GM19467 (cell line): ENCODE measurements around the gene STK38.

ENCODE experiments used
- ATAC-seq: cut with Tn5 transposase; IDR thresholded peaks from one replicate; pipeline ENCODE4 v1.9.1; 2021; ENCODE audit warnings: mild to moderate bottlenecking, moderate library complexity; ENCODE audit not compliant: unreplicated experiment

STK38 gene

GRCh38 chr6:36523936-36524499 lies 23.3 kb downstream of the STK38 start:
- no peak for ATAC-seq

DNA sequence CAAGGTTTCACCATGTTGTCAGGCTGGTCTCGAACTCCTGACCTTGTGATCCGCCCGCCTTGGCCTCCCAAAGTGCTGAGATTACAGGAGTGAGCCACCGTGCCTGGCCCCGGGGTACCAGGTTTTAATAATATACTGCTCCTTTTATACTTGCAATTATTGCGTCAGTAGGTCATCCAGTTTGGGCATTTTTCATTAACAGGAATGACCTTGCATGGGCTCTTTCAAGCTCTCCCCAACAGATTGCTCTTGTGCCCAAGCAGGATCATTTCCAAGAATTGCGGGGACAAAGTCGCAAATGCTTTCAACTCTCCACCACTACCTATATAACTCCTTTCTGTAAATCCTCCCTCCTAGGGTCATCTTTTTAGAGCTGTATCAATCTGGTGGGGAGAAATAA lies 23.8 kb downstream of the STK38 start:
- ATAC-seq: no peak

GRCh38 chr6:36519352-36519751 lies 27.9 kb downstream of the STK38 start:
- ATAC-seq: no peak

DNA sequence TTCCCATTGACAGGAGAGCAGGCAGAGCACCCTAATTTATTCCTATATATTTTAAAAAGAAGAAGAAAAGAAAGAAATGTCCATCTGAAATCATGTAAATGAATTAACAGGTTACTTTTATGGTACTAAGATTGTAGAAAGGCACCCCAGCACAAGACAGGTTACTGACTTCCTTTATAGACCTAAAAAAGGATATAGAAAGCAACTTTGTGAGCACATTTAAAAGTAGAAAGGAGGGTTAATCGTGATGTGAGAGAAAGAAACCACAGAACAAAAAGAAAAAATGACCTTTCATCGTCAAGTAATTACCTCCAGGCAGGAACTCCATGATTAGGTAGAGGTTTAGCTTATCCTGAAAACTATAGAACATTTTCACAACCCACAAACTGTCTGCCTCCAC lies 29.9 kb downstream of the STK38 start:
- ATAC-seq: no peak

DNA sequence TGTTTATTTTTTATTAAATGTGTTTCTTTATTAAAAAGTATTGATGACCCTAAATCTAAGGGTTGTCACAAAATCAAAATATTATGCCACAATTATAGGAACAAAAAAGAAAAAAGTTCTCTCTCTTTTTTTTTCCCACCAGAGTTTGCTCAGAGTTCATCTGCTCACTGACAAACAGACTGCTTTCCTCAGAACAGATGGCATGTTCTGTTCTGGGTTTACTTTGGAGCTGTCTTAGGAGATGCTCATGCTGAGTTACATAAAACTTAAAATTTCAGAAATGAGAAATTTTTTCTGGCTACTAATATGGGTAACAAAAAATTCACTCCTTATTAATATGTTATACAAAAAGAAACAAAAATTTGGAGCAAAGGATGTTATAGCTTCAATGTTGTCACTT lies 30.3 kb downstream of the STK38 start:
- no peak for ATAC-seq

GRCh38 chr6:36516559-36516958 lies 30.7 kb downstream of the STK38 start:
- no peak for ATAC-seq

- no peak for ATAC-seq
These were observed 31.4 kb downstream of the STK38 start for GRCh38 chr6:36515844-36516243.

GRCh38 chr6:36514554-36515456 lies 32.5 kb downstream of the STK38 start:
- ATAC-seq: peak; percentile 57

DNA sequence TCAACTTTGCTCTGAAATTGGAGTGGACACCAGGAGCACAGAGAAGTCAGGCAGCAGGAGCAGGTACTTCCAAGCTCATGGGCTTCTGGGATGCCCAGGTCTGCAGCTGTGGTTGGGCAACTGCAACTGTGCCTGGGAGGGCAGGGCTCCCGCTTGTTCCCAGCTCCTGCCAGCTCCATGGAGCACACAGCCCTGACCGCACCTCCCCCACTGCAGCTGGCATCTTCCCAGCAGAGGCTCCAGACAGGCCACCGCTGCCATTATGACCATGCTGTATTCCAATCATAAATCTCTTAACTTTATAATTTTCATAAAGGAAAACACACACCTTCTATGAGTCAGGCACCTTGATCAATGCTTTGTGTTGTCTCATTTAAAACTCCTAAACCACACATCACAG lies 36.9 kb downstream of the STK38 start:
- ATAC-seq: no peak

DNA sequence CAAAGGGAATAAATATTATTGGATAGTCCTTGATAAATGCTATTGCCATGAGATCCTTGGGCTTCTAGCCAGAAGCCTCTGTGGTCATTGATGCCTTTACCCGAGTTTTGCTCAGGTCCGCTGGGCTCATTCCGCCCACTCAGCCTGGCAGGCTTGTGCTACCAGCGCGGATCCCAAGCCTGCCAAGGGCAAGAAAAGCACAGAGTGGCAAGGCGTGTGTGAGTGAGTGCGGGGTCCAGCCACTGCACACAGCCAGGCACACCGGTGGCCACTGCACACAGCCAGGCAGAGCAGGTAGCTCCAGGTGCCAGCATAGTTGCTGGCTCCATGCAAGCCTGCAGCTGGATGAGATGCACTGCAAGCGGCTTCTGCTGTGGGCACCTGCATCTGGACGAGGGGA lies 38.7 kb downstream of the STK38 start:
- no peak for ATAC-seq

GRCh38 chr6:36506611-36507010 lies 40.7 kb downstream of the STK38 start:
- ATAC-seq: no peak

DNA sequence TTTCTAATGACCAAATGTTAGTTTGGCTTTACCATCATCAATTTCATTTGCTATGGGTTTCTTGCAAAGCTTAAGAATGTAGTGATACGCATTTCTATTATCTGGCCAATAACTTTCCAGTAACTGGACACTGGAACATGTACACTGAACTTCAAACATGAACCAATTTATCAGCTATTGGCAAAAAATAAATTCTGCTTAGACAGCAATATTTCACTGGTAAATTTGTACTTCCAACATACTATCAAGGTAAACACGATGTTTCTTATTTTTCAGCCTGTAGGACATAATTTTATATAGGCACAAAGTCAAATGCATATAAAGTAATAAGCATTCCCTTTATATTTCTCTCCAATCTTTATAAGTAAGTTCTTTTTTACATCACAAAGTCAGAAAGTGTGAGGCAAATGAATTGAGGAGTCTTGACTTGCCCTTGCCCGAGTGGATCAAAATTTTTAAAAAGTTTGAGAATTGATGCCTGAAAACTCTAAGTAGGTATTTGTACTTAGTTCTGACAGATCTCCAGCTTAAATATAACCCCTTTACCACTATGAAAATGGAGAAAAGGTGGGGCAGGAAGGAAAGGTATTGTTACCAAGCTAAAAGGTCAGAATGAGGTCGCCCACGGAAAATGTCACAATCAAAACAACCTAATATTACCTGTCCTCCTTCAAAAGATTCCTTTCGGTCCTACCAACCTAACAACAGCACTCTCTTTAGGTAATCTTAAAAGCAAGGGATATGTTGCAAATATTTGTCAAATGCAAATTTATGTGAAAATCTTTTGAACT lies 41.3 kb downstream of the STK38 start:
- ATAC-seq: no peak

DNA sequence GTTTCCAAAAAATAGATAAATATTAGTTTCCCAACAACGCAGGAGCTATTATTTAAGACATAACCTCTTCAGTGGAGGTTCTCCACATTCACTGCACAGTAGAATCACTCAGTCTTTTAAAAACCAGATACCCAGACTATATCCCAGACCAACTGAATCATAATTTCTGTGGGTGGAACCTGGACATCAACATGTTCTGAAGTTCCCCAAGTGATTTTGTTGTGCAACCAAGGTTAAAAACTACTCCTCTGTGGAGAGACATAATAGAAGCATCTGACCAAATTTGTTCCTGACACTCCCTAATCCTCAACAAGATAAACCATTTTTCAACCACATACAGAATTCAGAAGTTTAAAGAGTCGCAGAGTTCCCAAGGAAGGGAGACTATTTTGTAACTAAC lies 42.3 kb downstream of the STK38 start:
- no peak for ATAC-seq

GRCh38 chr6:36504181-36504580 lies 43.1 kb downstream of the STK38 start:
- no peak for ATAC-seq

- no peak for ATAC-seq
These were observed 45.6 kb downstream of the STK38 start for GRCh38 chr6:36501686-36502085.

GRCh38 chr6:36499918-36500317 lies 47.4 kb downstream of the STK38 start:
- no peak for ATAC-seq

DNA sequence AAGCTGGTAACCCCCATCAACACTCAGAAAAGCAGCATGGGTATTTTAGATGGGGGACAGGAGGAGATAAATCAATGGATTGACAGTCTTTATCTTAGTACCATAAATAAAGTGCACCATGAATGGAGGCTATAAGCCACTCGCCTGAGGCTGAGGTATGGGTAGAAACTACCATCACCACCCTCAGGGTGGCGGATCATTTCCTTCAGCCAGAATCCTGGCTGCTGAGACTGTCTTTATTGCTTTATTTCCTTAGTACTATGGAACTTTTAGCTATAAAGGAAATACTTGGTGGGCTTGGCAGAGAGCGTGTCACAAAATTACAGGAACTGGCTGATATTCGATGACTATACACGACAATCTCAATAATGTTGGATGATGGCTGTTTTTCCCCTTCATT lies 52.2 kb downstream of the STK38 start:
- ATAC-seq: no peak

- ATAC-seq: no peak
These were observed 53.4 kb downstream of the STK38 start for GRCh38 chr6:36493859-36494258.

DNA sequence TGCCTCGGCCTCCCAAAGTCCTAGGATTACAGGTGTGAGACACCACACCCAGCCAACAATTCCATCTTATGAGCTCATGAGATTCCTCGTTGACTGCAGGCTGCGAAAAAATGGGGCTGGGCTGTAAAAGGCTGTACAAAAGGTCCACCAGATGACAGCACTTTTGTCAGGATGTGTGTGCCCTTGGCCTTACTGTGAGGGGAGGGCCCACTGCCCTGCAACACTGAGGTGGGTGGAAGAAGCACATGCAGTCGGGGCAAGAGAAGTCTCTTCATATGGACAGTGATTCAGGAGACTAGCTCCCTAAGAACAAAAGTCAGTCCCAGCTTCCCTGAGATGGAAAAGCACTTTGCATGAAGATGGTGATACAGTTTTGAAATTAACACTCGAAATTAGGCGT lies 54.0 kb downstream of the STK38 start:
- ATAC-seq: no peak

- no peak for ATAC-seq
These were observed 54.7 kb downstream of the STK38 start for GRCh38 chr6:36492621-36493020.

GRCh38 chr6:36492092-36492491 lies 55.2 kb downstream of the STK38 start:
- ATAC-seq: no peak
